HepG2 (cell line): Measurements from ENCODE around the gene RABIF. TPM values are rescaled to one million over a fixed set of nuclear protein-coding genes. Genes with fewer than 3 reads are reported as not detected.

Experiments
- ARID3A ChIP-seq: IDR thresholded peaks from 2 replicates; pipeline ENCODE4 v1.6.1; 2012; ENCODE audit warnings: low read depth, low read length, improper control_type of control experiment
- DDIT3 ChIP-seq: sonication (generic); formaldehyde crosslinking; IDR thresholded peaks from 2 replicates; pipeline ENCODE4 v1.4.0; 2020; ENCODE audit warnings: mild to moderate bottlenecking, missing genetic modification reagents
- HNRNPH1 ChIP-seq: fragments of 200-400 bp; formaldehyde crosslinking; optimal IDR thresholded peaks from 2 replicates; pipeline ENCODE3; 2017; ENCODE audit warnings: mild to moderate bottlenecking, low read depth, low read length
- JUND ChIP-seq: sonication (generic); formaldehyde crosslinking; IDR thresholded peaks from 2 replicates; pipeline ENCODE4 v1.8.0; 2022; ENCODE audit warnings: mild to moderate bottlenecking, missing genetic modification reagents
- KLF16 ChIP-seq, 2 experiments: sonication (generic) in 1 of 2; formaldehyde crosslinking in 1 of 2; IDR thresholded peaks; 2 replicates each; pipeline versions ENCODE4 v1.6.1 to v1.8.0; 2016 to 2023; ENCODE audit warnings: missing genetic modification reagents in 2 of 2, missing compliant biosample characterization in 1 of 2
- MED1 ChIP-seq: sonication (generic); formaldehyde crosslinking; IDR thresholded peaks from 2 replicates; pipeline ENCODE4 v1.4.0; 2020; ENCODE audit warnings: missing genetic modification reagents
- NFATC3 ChIP-seq: sonication (generic); formaldehyde crosslinking; IDR thresholded peaks from 2 replicates; pipeline ENCODE4 v1.5.1; 2020; ENCODE audit warnings: mild to moderate bottlenecking, missing genetic modification reagents
- SMAD1 ChIP-seq: sonication (generic); formaldehyde crosslinking; IDR thresholded peaks from 2 replicates; pipeline ENCODE4 v1.4.0; 2020; ENCODE audit warnings: missing genetic modification reagents, low read depth, mild to moderate bottlenecking, borderline replicate concordance
- STAT6 ChIP-seq: sonication (generic); formaldehyde crosslinking; IDR thresholded peaks from 2 replicates; pipeline ENCODE4 v1.4.0; 2020; ENCODE audit warnings: missing genetic modification reagents, mild to moderate bottlenecking, borderline replicate concordance
- TAF1 ChIP-seq: sonication (generic); formaldehyde crosslinking; IDR thresholded peaks from 2 replicates; pipeline ENCODE4 v1.4.0; 2020; ENCODE audit warnings: missing genetic modification reagents
- USF2 ChIP-seq, 2 experiments: sonication (generic) in 1 of 2; formaldehyde crosslinking in 1 of 2; IDR thresholded peaks; 2 replicates each; pipeline versions ENCODE4 v1.5.1 to v1.6.1; 2011 to 2020; ENCODE audit warnings: borderline replicate concordance in 1 of 2, low read depth in 1 of 2, low read length in 1 of 2, mild to moderate bottlenecking in 1 of 2, missing genetic modification reagents in 1 of 2, moderate library complexity in 1 of 2
- WIZ ChIP-seq: sonication (generic); formaldehyde crosslinking; IDR thresholded peaks from 2 replicates; pipeline ENCODE4 v1.5.1; 2020; ENCODE audit warnings: mild to moderate bottlenecking, missing genetic modification reagents
- ZBTB14 ChIP-seq: sonication (generic); formaldehyde crosslinking; IDR thresholded peaks from 2 replicates; pipeline ENCODE4 v1.4.0; 2020; ENCODE audit warnings: missing genetic modification reagents
- ZFP36L2 ChIP-seq: sonication (generic); formaldehyde crosslinking; IDR thresholded peaks from 2 replicates; pipeline ENCODE4 v1.4.0; 2020; ENCODE audit warnings: missing genetic modification reagents
- ZFP82 ChIP-seq: sonication (generic); formaldehyde crosslinking; IDR thresholded peaks from 2 replicates; pipeline ENCODE4 v1.5.1; 2020; ENCODE audit warnings: mild to moderate bottlenecking, missing genetic modification reagents, borderline replicate concordance
- ZGPAT ChIP-seq: IDR thresholded peaks from 2 replicates; pipeline ENCODE4 v1.6.1; 2016; ENCODE audit warnings: mild to moderate bottlenecking
- ZNF576 ChIP-seq: sonication (generic); formaldehyde crosslinking; IDR thresholded peaks from 2 replicates; pipeline ENCODE4 v1.4.0; 2020; ENCODE audit warnings: mild to moderate bottlenecking, missing genetic modification reagents
- polyA plus RNA-seq, 8 experiments: library from polyadenylated mRNA; depleted of rRNA in 3 of 8; stranded (reverse) in 7 of 8; unstranded in 1 of 8; fragments of >200 nt; fragmentation: Illumina TruSeq in 4 of 8; extraction: Trizol in 4 of 8; gene quantifications; 2 replicates each; pipeline versions ENCODE4 v1.2.1 to v1.2.3, GENCODE V29; 2011 to 2016; ENCODE audit warnings: low read depth in 4 of 8, missing spikeins in 1 of 8, mixed read lengths in 1 of 8; ENCODE audit not compliant: insufficient read depth in 1 of 8
- total RNA-seq, 5 experiments: library from RNA; depleted of rRNA; stranded (reverse); fragments of >200 nt; fragmentation: Illumina TruSeq; extraction: Trizol; gene quantifications; 2 replicates each; pipeline ENCODE4 v1.2.3, GENCODE V29; 2016; ENCODE audit warnings: low read depth in 1 of 5

The RABIF gene
- total and polyA plus RNA-seq, 2 of the 13 experiments (the other 11 are each of a cell fraction or from before 2014, with no cell fraction given) = 7.6 to 8.3 TPM

GRCh38 chr1:202888531-202889360, at the start of gene RABIF (continued):
- no peak for TF ChIP-seq DDIT3 (CRISPR knock-in tag)
- no peak for TF ChIP-seq ZNF576
- peak; percentile 67; the same call in 1 of the 2 replicates for TF ChIP-seq ZFP36L2
- TF ChIP-seq KLF16 (CRISPR knock-in tag; IDR thresholded peaks at IDR 0.05) = peak in 1 of 2 experiments; percentile 79; a peak in 2 of 4 replicates
- no peak for TF ChIP-seq NFATC3 (CRISPR knock-in tag)
- no peak for TF ChIP-seq HNRNPH1
- no peak for TF ChIP-seq JUND
- TF ChIP-seq ZBTB14 (CRISPR knock-in tag) = 0 out of 2 replicates have a peak, but pooled peaks have one; percentile 34
- peak; percentile 93 for TF ChIP-seq TAF1 (CRISPR knock-in tag)
- TF ChIP-seq USF2 (IDR thresholded peaks at IDR 0.05; ENCODE audit: low read depth, low read length) = no peak
- TF ChIP-seq USF2 (CRISPR knock-in tag; IDR thresholded peaks at IDR 0.05; ENCODE audit: borderline replicate concordance) = peak; percentile 39; the same call in 1 of the 2 replicates
- TF ChIP-seq SMAD1 (CRISPR knock-in tag) = no peak
- TF ChIP-seq MED1 = peak; percentile 68
- TF ChIP-seq WIZ (CRISPR knock-in tag) = no peak
- no peak for TF ChIP-seq ARID3A
- peak; percentile 74; the same call in 1 of the 2 replicates for TF ChIP-seq STAT6 (CRISPR knock-in tag)
- 0 out of 2 replicates have a peak, but pooled peaks have one; percentile 60 for TF ChIP-seq ZFP82 (CRISPR knock-in tag)
- TF ChIP-seq ZGPAT = peak; percentile 91
